Smooth muscle cell (in vitro differentiated cells): ENCODE measurements around the gene APP. TPM values are rescaled to one million over a fixed set of nuclear protein-coding genes. Genes with fewer than 3 reads are reported as not detected.

Experiments used
- DNase-seq: peaks from one replicate; lab custom pipeline; 2025; ENCODE audit not compliant: unreplicated experiment; lab: John Stamatoyannopoulos, UW
- H2AFZ ChIP-seq: fragments of 200-600 bp; sonication (generic); 2 replicates; pipeline ENCODE4 v1.6.0; 2016; ENCODE audit warnings: antibody characterized with exemption, low read depth, mild to moderate bottlenecking
- H3F3A ChIP-seq: fragments of 200-600 bp; sonication (generic); 2 replicates; pipeline ENCODE4 v1.6.0; 2017; ENCODE audit warnings: antibody characterized with exemption, low read depth
- H3K27ac ChIP-seq: fragments of 200-600 bp; sonication (generic); 2 replicates; pipeline ENCODE4 v1.5.1; 2016; ENCODE audit warnings: low read depth, mild to moderate bottlenecking
- H3K27me3 ChIP-seq: fragments of 200-600 bp; sonication (generic); 2 replicates; pipeline ENCODE4 v1.6.1; 2016; ENCODE audit warnings: low read depth, mild to moderate bottlenecking
- H3K36me3 ChIP-seq: fragments of 200-600 bp; sonication (generic); 2 replicates; pipeline ENCODE4 v1.5.1; 2016; ENCODE audit warnings: low read depth
- H3K4me1 ChIP-seq: fragments of 200-600 bp; sonication (generic); 2 replicates; pipeline ENCODE4 v1.5.1; 2016; ENCODE audit warnings: low read depth
- H3K4me2 ChIP-seq: fragments of 200-600 bp; sonication (generic); 2 replicates; pipeline ENCODE4 v1.6.0; 2016; ENCODE audit warnings: mild to moderate bottlenecking
- H3K4me3 ChIP-seq: fragments of 200-600 bp; sonication (generic); 2 replicates; pipeline ENCODE4 v1.5.1; 2016; ENCODE audit warnings: mild to moderate bottlenecking
- H3K79me2 ChIP-seq: fragments of 200-600 bp; sonication (generic); 2 replicates; pipeline ENCODE4 v1.6.0; 2016; ENCODE audit warnings: low read depth, mild to moderate bottlenecking
- H3K9ac ChIP-seq: fragments of 200-600 bp; sonication (generic); 2 replicates; pipeline ENCODE4 v1.6.0; 2016; ENCODE audit warnings: low read depth
- H3K9me3 ChIP-seq: fragments of 200-600 bp; sonication (generic); replicated peaks from 2 replicates; pipeline ENCODE4 v1.5.1; 2016; ENCODE audit warnings: low read depth
- H4K20me1 ChIP-seq: fragments of 200-600 bp; sonication (generic); 2 replicates; pipeline ENCODE4 v1.6.0; 2016; ENCODE audit warnings: low read depth
- WGBS: methylation state at CpG from one replicate; pipeline ENCODE4 v1.1.7; 2016; ENCODE audit warnings: low lambda C conversion rate; 5-methylcytosine and 5-hydroxymethylcytosine counted together
- polyA plus RNA-seq: library from polyadenylated mRNA; unstranded; fragments of >200 nt; fragmentation: Nextera tagmentation; extraction: Ambion mirVana; gene quantifications from 2 replicates; pipeline ENCODE4 v1.2.1, GENCODE V29; 2016
- total RNA-seq: library from RNA; depleted of rRNA; stranded (reverse); fragments of >200 nt; gene quantifications from 2 replicates; pipeline ENCODE4 v1.2.3, GENCODE V29; 2014
- TF ChIP-seq, protein P1 (sequence below): fragments of 200-600 bp; sonication (generic); IDR thresholded peaks from 2 replicates; pipeline ENCODE4 v1.5.1; 2017; ENCODE audit warnings: borderline replicate concordance, mild to moderate bottlenecking, antibody characterized with exemption; ENCODE audit not compliant: insufficient read depth, poor library complexity, severe bottlenecking

The APP gene
- total and polyA plus RNA-seq, 2 experiments from 2014 or later: 65.3 to 459 TPM

DNA sequence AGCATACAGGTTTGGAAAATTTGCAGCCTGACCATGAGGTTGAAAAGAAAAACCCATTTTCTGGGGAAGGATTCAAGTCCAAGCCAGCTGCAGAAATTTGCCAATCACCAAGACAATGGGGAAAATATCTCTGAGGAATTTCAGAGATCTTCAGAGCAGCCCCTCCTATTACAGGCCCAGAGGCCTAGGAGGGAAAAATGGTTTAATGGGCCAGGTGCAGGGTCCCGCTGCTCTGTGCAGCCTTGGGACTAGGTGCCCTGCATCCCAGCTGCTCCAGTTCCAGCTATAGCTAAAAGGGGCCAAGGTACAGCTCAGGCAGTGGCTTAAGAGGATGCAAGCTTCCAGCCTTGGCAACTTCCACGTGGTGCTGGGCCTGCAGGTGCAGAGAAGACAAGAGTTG, 322.3 kb downstream of the APP start:
- Histone ChIP-seq H3K79me2 (no peaks in the 10 kb centered on the region), H3K9me3 (no peaks in the 10 kb centered on the region), H3K9ac (no peak overlapping the region), H2AFZ (no peak overlapping the region), H3K36me3 (no peaks in the 10 kb centered on the region), H3K27me3 (no peaks in the 10 kb centered on the region), H3F3A (peaks cover 6% of the 10 kb centered on the region), H3K4me3 (no peak overlapping the region), H3K27ac (no peak overlapping the region), H3K4me2 (no peak overlapping the region), H4K20me1 (no peaks in the 10 kb centered on the region), H3K4me1 (no peaks in the 10 kb centered on the region)
- no peak for DNase-seq
- 70% methylated on average over 2 of the region's 2 CpGs for WGBS
- TF ChIP-seq, protein P1, sequence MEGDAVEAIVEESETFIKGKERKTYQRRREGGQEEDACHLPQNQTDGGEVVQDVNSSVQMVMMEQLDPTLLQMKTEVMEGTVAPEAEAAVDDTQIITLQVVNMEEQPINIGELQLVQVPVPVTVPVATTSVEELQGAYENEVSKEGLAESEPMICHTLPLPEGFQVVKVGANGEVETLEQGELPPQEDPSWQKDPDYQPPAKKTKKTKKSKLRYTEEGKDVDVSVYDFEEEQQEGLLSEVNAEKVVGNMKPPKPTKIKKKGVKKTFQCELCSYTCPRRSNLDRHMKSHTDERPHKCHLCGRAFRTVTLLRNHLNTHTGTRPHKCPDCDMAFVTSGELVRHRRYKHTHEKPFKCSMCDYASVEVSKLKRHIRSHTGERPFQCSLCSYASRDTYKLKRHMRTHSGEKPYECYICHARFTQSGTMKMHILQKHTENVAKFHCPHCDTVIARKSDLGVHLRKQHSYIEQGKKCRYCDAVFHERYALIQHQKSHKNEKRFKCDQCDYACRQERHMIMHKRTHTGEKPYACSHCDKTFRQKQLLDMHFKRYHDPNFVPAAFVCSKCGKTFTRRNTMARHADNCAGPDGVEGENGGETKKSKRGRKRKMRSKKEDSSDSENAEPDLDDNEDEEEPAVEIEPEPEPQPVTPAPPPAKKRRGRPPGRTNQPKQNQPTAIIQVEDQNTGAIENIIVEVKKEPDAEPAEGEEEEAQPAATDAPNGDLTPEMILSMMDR: no peak

DNA sequence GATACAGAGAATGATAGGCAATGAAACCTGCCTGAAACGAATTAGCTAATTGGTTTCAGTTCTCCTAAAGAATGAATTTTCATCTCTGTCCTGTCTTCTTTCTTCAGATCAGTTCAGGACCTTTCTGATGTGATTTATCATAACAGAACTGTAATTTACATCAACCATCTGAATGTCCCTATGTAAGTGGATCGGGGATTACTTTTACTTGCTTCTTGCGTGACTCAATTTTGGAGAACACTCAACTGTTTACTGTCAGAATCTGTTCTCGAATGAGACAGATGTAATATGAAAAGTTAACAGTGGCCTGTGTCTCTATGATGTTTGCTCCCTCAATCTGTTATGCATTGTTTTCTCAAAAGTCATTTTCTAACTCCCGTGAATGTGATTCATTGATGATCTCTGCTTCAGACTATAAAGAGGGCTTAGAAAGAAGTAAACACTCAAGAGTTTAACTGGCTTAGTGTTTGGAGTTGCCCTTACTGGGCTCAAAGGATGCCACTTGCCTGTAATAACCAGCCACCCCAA, 324.8 kb downstream of the APP start:
- 42% methylated on average over 5 of the region's 5 CpGs for WGBS
- Histone ChIP-seq H3K27ac (no peak overlapping the region), H3K4me1 (no peaks in the 10 kb centered on the region), H3K4me3 (no peak overlapping the region), H3K9me3 (no peaks in the 10 kb centered on the region), H3K36me3 (no peaks in the 10 kb centered on the region), H3K9ac (no peak overlapping the region), H3K4me2 (peak overlapping the region; percentile 23), H4K20me1 (no peaks in the 10 kb centered on the region), H3K79me2 (no peaks in the 10 kb centered on the region), H3F3A (peaks cover 6% of the 10 kb centered on the region), H3K27me3 (no peaks in the 10 kb centered on the region), H2AFZ (no peak overlapping the region)
- TF ChIP-seq, protein P1: no peak
- no peak for DNase-seq

DNA sequence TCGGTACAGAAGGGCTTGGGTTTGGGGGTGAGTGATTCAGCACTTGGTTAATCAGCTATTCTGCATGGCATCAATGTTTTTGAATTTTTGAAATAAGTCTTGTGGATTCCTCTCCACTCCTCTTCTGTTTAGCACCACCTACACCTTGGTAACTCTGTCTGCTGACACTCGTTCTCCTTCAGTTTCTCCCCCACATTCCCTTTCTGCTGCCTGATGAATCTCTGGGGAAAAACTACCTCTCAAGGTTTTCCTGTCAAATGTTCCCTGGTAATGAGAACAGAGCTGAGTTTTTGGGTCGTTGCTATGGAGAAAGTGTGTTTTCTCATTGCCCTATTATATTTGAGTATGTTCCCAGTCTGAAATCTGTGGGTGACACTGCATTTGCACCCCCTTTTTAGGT, 327.6 kb downstream of the APP start:
- H3K9me3 ChIP-seq: no peaks in the 10 kb centered on the region
- DNase-seq: no peak
- no peaks in the 10 kb centered on the region for H3K4me1 ChIP-seq
- no peak overlapping the region for H3K27ac ChIP-seq
- H3K36me3 ChIP-seq: no peaks in the 10 kb centered on the region
- peaks cover 10% of the 10 kb centered on the region for H3F3A ChIP-seq
- TF ChIP-seq, protein P1: no peak
- H3K79me2 ChIP-seq: no peaks in the 10 kb centered on the region
- no peak overlapping the region for H2AFZ ChIP-seq
- no peak overlapping the region for H3K4me2 ChIP-seq
- 44% methylated on average over 3 of the region's 3 CpGs for WGBS
- no peaks in the 10 kb centered on the region for H3K27me3 ChIP-seq
- no peak overlapping the region for H3K9ac ChIP-seq
- H4K20me1 ChIP-seq: no peaks in the 10 kb centered on the region
- H3K4me3 ChIP-seq: no peak overlapping the region

DNA sequence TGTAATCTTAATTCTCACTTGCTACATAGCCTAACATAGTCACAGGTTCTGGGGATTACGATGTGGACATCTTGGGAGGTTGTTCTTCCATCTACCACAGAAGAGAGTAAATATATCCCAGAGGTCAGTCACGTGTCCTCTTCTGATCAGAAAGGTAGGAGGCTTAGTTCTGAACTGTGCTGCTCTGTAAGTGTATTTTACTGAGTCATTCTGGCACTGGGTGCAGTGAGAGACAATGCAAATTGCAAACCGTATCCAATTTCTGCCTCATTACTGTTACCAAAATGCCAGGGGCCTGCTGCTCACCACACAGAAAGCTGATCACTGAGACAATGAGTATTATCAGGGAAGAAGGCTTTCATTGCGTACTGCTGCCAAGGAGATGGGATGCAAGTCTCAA, 331.8 kb downstream of the APP start:
- H3K9ac ChIP-seq: no peak overlapping the region
- DNase-seq: no peak
- no peaks in the 10 kb centered on the region for H3K36me3 ChIP-seq
- no peaks in the 10 kb centered on the region for H3K79me2 ChIP-seq
- no peak overlapping the region for H3K4me3 ChIP-seq
- no peaks in the 10 kb centered on the region for H3K27me3 ChIP-seq
- WGBS: 90% methylated on average over 4 of the region's 4 CpGs
- H2AFZ ChIP-seq: no peak overlapping the region
- H3K9me3 ChIP-seq: no peaks in the 10 kb centered on the region
- H3F3A ChIP-seq: peaks cover 13% of the 10 kb centered on the region
- H3K27ac ChIP-seq: no peak overlapping the region
- no peaks in the 10 kb centered on the region for H4K20me1 ChIP-seq
- TF ChIP-seq, protein P1: no peak
- H3K4me1 ChIP-seq: no peaks in the 10 kb centered on the region
- no peak overlapping the region for H3K4me2 ChIP-seq
